Ishikawa (cell line): Measurements from ENCODE around the gene YWHAQ.

ENCODE experiments used
- CEBPB ChIP-seq: IDR thresholded peaks from 2 replicates; pipeline ENCODE4 v1.6.1; 2012
- CREB1 ChIP-seq: IDR thresholded peaks from 2 replicates; pipeline ENCODE4 v1.6.1; 2012; ENCODE audit warnings: low read depth
- EGR1 ChIP-seq: IDR thresholded peaks from 2 replicates; pipeline ENCODE4 v1.6.1; 2012
- EP300 ChIP-seq: IDR thresholded peaks from 2 replicates; pipeline ENCODE4 v1.6.1; 2012; ENCODE audit warnings: borderline replicate concordance
- FOXM1 ChIP-seq: IDR thresholded peaks from 2 replicates; pipeline ENCODE4 v1.6.1; 2012; ENCODE audit warnings: low read depth, borderline replicate concordance
- NFIC ChIP-seq: IDR thresholded peaks from 2 replicates; pipeline ENCODE4 v1.6.1; 2012
- RAD21 ChIP-seq: IDR thresholded peaks from 2 replicates; pipeline ENCODE4 v1.6.1; 2012; ENCODE audit warnings: low read depth
- TAF1 ChIP-seq: IDR thresholded peaks from 2 replicates; pipeline ENCODE4 v1.6.1; 2012; ENCODE audit warnings: low read depth, mild to moderate bottlenecking
- TCF12 ChIP-seq: IDR thresholded peaks from 2 replicates; pipeline ENCODE4 v1.6.1; 2012; ENCODE audit warnings: low read depth
- TEAD4 ChIP-seq: IDR thresholded peaks from 2 replicates; pipeline ENCODE4 v1.6.1; 2012
- YY1 ChIP-seq: IDR thresholded peaks from 2 replicates; pipeline ENCODE4 v1.6.1; 2012; ENCODE audit warnings: low read depth
- ZBTB7A ChIP-seq: IDR thresholded peaks from 2 replicates; pipeline ENCODE4 v1.6.1; 2012; ENCODE audit warnings: low read depth
- TF ChIP-seq, protein P1 (sequence below): IDR thresholded peaks from 2 replicates; pipeline ENCODE4 v1.6.1; 2012
- TF ChIP-seq, protein P2 (sequence below): IDR thresholded peaks from 2 replicates; pipeline ENCODE4 v1.6.1; 2012
- TF ChIP-seq, protein P3 (sequence below): IDR thresholded peaks from 2 replicates; pipeline ENCODE4 v1.6.1; 2012; ENCODE audit warnings: low read depth, mild to moderate bottlenecking

The YWHAQ gene

DNA sequence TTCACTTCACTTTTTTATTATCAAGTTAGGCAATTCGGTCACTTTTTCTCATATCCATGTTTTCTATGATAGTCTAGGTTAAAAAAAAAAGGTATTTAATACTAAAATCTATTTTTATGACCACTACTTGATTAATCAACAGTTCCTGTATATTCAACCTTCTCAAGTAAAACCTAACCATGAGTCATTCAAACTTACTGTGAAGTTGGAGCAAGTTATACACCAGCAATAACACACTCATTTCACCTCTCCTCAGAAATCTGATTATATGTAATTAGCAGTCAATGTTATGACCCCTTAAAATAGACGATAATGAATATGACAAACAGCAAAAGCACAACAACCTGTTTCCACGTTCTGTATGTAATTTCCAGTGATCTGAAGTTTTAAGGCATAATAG is 40.2 kb downstream of the YWHAQ start:
- TF ChIP-seq TAF1, result no peak
- TF ChIP-seq EP300, result no peak
- TF ChIP-seq ZBTB7A, result no peak
- TF ChIP-seq, protein P1, sequence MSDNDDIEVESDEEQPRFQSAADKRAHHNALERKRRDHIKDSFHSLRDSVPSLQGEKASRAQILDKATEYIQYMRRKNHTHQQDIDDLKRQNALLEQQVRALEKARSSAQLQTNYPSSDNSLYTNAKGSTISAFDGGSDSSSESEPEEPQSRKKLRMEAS, result no peak
- TF ChIP-seq YY1, result no peak
- no peak for TF ChIP-seq CEBPB
- no peak for TF ChIP-seq FOXM1
- TF ChIP-seq EGR1, result no peak
- no peak for TF ChIP-seq TEAD4

DNA sequence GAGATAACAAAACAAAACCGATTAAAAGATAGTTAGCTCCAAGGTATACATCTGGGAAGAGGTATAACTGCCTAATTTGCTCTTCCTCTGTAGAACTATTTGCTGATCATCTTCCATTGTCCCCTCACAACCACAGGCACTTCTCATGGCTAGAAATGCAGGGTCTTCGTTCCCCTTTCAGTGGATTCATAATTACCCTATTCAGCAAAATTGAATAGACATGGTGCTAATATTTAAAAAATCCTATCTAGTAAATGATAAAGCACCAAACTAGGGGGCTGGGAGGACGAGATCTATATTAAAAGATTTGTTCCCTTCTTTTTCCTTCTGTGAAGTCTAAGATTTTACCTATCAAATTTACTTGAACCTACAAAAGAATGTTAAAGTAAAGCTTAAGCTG is 44.3 kb downstream of the YWHAQ start:
- TF ChIP-seq CEBPB (no peak), YY1 (no peak), EP300 (no peak), ZBTB7A (no peak)
- TF ChIP-seq, protein P1, result no peak

DNA sequence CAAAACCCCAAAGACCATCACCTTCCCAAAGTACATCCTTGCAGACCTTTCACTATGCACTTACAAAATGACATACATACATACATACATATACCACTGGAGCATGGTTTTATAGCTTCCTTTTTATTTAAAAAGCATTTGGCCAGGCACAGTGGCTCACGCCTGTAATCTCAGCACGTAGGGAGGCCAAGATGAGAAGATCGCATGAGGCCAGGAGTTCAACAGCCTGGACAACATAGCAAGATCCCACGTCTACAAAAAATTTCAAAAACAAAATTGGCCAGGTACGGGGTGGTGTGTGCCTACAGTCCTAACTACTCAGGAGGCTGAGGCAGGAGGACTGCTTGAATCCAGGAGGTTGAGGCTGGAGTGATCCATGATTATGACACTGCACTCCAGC is 45.3 kb downstream of the YWHAQ start:
- TF ChIP-seq TEAD4, result no peak

DNA sequence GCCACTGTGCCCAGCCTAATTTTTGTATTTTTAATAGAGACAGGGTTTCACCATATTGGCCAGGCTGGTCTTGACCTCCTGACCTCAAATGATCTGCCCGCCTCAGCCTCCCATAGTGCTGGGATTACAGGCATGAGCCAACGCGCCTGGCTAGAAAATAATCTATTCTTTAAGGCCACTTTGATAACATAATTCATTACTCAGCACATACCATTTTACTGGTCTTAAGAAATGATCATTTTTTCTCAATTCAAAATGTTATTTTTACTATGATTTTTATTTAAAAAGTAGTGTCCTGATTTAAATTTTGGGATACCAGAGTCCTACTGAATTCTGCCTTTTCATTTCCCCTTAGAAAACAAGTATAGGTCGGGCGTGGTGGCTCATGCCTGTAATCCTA is 48.2 kb downstream of the YWHAQ start:
- no peak for TF ChIP-seq CEBPB
- TF ChIP-seq, protein P1, result no peak
- TF ChIP-seq TCF12, result no peak
- TF ChIP-seq TAF1, result no peak
- no peak for TF ChIP-seq EP300

DNA sequence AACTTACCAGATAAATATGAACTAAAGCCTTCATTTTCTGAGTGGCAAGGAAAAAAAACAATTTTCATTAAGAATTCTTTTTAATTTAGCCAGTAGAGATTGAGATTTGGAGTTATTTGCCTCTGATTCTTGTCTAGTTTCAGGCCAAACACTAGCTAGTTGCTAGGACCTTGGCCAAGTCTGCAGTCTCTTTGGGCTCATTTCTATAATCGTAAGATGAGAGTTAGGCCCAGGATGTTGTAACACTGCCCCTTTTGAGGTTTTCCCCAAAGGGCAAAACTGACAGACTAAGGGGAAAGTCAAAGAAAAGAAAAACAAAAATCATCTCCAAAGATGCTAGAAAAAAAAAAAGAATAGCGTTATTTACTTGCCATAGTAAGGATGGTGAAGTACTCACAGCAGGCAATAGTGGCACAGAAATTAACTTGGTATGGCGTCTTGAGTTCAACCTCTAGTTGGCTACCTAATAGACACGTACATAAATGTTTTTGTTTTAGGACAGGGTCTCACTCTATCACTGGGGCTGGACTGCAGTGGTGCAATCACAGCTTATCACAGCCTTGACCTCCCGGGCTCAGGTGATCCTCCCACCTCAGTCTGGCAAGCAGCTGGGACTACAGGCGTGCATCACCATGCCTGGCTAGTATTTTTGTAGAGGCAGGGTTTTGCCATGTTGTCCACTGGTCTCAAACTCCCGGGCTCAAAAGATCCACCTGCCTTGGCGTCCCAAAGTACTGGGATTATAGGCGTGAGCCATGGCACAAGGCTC is 52.1 kb downstream of the YWHAQ start:
- no peak for TF ChIP-seq CREB1
- no peak for TF ChIP-seq TAF1
- TF ChIP-seq NFIC, result no peak
- TF ChIP-seq, protein P1, result no peak
- no peak for TF ChIP-seq RAD21
- no peak for TF ChIP-seq YY1
- TF ChIP-seq, protein P2, sequence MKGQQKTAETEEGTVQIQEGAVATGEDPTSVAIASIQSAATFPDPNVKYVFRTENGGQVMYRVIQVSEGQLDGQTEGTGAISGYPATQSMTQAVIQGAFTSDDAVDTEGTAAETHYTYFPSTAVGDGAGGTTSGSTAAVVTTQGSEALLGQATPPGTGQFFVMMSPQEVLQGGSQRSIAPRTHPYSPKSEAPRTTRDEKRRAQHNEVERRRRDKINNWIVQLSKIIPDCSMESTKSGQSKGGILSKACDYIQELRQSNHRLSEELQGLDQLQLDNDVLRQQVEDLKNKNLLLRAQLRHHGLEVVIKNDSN, result no peak
- no peak for TF ChIP-seq CEBPB
- TF ChIP-seq ZBTB7A, result no peak

DNA sequence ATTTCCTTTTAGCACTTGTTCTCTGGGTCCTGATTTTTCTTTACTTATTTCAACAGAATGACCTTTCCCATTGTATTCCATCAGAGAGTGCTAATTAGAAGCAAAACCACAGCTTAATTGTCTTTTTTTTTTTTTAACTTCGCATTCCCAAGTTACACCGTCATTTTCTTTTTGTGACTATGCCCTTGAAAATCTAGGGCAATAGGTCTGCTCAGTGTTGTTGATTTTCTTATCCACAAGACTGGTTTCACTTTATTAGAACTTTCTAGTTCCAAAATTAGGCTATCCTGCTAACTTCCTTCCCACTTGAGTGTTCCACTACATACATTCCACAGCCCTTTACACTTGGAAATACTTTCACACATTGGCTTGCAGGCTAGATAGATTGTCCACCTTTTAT is 56.5 kb downstream of the YWHAQ start:
- TF ChIP-seq, protein P1, result no peak
- TF ChIP-seq RAD21 (no peak), TEAD4 (no peak), TAF1 (no peak), CREB1 (no peak), CEBPB (no peak), ZBTB7A (no peak), EGR1 (no peak), NFIC (no peak), TCF12 (no peak), EP300 (no peak)
- TF ChIP-seq, protein P3, sequence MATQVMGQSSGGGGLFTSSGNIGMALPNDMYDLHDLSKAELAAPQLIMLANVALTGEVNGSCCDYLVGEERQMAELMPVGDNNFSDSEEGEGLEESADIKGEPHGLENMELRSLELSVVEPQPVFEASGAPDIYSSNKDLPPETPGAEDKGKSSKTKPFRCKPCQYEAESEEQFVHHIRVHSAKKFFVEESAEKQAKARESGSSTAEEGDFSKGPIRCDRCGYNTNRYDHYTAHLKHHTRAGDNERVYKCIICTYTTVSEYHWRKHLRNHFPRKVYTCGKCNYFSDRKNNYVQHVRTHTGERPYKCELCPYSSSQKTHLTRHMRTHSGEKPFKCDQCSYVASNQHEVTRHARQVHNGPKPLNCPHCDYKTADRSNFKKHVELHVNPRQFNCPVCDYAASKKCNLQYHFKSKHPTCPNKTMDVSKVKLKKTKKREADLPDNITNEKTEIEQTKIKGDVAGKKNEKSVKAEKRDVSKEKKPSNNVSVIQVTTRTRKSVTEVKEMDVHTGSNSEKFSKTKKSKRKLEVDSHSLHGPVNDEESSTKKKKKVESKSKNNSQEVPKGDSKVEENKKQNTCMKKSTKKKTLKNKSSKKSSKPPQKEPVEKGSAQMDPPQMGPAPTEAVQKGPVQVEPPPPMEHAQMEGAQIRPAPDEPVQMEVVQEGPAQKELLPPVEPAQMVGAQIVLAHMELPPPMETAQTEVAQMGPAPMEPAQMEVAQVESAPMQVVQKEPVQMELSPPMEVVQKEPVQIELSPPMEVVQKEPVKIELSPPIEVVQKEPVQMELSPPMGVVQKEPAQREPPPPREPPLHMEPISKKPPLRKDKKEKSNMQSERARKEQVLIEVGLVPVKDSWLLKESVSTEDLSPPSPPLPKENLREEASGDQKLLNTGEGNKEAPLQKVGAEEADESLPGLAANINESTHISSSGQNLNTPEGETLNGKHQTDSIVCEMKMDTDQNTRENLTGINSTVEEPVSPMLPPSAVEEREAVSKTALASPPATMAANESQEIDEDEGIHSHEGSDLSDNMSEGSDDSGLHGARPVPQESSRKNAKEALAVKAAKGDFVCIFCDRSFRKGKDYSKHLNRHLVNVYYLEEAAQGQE, result no peak
- TF ChIP-seq, protein P2, result no peak

DNA sequence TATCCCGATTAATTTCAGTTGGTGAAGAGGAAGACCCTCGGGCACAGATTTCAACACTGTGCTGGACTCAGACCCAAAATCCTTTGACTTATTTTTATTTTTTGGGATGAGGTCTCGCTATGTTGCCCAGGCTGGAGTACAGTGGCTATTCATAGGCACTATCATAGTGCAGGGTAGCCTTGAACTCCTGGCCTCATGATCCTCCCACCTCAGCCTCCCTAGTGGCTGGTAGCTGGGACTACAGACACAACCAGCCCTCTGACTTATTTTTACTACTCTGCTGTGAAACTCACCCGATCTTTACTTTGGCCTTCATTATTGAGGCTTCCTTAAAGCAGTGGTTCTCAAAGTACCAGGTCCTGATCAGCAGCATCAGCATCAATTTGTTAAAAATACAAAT is 57.0 kb downstream of the YWHAQ start:
- TF ChIP-seq, protein P3, result no peak
- TF ChIP-seq, protein P2, result no peak
- no peak for TF ChIP-seq CEBPB
- no peak for TF ChIP-seq ZBTB7A
- no peak for TF ChIP-seq RAD21
- no peak for TF ChIP-seq EP300
- no peak for TF ChIP-seq TEAD4
- TF ChIP-seq FOXM1, result no peak
- TF ChIP-seq YY1, result no peak
- TF ChIP-seq, protein P1, result no peak
